DMS114 treated with DMSO at 0.1 percent for 48 hours (cell line): ENCODE results near the gene DRD2.

Experiments
- DNase-seq: peaks from one replicate; lab custom pipeline; 2025; ENCODE audit not compliant: unreplicated experiment; lab: John Stamatoyannopoulos, UW

DRD2 gene

DNA sequence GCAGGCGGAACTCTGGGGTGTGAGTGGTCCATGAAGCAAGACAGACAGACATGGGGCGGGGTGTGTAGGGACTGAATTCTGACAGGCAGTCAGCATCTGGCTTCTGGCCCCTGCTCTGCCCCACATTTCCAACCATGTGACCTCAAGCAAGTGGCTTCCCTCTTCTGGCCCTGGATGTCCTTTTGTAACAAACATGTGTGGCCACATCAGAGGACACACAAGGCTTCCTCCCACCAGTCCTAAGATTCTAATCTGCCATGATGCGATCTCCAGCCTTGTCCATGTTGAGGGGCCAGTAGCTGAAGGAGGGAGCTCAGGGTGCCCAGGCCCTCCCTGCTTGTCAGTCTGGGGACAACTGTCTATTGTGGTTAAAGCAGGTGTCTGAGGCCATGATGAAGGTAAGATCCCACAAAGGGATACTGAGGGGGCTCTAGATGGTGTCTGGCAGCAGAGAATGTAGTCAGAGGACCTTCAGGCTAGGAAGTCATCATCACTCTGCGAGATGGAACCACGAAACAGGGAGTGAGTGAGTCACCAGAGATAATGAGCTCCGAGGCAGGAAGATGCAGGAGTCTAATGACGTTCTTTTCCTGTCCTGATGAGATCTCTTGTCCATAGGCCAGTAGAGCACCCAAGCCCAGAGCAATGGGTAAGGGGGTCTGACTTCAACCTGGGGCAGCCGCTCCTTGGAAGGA, 27.4 kb downstream of the DRD2 start:
- no peak for DNase-seq

DNA sequence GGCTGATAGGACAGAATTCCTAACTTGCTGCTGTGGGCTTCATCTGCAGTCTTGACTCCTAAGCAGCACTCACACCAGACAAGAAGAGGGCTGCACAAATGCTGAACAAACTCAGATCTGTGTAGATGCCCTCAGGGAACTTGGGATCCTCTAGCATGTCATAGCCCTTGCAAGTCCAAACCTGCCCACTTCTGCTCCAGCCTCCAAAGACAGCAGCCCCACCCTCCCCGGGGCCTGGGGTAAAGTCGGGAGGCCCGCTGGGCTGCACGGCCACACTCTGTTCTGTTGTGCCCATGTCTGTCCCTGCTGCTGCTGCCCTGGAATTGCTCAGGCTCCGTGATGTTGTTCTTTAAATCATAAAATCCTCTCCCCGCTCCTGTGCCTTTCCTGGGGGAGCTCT, 28.3 kb downstream of the DRD2 start:
- no peak for DNase-seq

DNA sequence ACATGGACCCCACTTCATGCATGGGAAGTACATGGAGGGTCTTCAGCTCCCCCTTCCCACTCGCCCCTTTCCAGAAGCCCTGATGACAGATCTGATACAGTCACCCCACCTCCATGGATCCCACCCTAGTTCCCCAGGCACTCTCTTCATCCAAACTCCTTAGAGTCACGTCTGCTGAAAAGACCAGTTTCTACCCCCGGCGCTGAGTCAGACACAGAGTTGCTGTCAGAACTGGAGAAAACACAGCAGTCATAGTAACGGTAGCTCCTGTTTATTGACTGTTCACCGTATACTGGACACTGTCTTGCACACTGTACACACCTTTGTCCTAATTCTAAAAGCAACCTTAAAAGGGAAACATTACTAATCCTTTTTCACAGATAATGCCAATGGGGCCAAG, 29.1 kb downstream of the DRD2 start:
- DNase-seq, result no peak

DNA sequence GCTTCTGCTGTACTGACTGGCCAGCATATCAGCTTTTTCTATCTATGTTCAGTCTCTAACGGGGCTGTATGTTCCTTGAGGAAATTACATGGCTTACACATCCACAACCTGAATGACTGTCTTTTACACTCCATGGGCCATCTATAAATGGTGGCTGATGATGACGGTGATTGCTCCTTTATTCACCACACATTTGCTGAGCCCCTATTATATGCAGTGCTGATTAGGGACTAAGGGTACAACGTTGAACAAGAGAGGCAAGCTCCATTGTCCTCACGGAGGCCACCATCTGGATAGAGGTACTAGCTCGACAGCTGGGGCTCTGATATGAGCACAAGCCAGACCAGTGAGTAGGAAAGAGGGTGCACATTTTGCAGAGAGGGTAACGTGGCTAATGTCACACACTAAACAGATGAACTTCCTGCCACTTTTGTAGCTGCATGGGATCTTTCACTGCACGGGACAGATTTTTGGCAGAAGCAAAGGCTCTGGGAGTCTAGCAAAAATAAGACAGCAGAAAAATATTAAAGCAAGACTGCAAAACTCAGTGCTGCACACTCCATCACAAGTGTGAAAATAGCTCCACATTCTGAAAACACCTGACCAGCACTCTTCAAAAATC, 30.6 kb downstream of the DRD2 start:
- no peak for DNase-seq

DNA sequence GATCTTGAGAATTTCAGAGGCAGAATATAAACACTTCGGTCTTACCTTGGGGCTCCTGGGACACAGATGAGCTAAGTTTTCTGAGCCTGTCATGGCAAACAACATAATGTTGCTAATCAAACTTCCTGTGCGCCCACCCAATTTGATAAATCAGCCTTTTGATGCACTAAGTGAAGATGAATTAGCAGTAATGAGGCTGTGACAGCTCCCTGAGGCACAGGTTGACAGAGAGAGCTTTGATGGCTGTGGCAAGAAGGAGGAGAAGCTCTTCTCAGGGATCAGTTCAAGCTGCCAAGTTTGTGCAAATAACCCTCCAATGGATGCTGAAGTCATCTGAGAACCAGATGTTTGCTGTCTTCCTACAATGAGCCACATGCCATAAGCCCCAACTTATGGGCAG, 34.4 kb downstream of the DRD2 start:
- no peak for DNase-seq

DNA sequence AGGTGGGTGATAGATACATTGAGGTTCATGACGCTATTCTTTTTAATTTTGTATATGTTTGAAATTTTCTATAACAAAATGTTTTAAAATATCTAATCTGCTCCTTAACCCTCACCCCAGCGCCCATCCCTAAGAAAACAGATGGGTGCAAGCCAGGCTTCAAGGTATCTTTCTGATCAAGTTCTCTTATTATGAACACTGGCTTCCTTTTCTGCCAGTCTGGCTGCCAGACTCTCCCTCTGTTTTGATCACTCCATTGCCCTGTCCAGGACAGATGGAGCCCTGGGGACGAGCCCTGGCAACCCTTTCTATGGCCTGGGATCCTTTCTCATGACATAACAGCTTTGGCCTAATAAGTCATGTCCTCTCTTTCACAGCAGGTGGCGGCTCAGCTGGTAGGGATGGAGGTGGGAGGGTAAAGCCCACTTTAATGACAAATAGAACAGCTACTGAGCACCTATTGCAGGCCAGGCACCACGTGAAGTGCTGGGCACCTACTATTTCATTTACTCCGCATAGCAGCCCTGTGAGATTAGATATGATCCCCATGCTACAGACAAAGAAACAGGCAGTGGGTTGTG, 38.4 kb downstream of the DRD2 start:
- DNase-seq, result no peak

DNA sequence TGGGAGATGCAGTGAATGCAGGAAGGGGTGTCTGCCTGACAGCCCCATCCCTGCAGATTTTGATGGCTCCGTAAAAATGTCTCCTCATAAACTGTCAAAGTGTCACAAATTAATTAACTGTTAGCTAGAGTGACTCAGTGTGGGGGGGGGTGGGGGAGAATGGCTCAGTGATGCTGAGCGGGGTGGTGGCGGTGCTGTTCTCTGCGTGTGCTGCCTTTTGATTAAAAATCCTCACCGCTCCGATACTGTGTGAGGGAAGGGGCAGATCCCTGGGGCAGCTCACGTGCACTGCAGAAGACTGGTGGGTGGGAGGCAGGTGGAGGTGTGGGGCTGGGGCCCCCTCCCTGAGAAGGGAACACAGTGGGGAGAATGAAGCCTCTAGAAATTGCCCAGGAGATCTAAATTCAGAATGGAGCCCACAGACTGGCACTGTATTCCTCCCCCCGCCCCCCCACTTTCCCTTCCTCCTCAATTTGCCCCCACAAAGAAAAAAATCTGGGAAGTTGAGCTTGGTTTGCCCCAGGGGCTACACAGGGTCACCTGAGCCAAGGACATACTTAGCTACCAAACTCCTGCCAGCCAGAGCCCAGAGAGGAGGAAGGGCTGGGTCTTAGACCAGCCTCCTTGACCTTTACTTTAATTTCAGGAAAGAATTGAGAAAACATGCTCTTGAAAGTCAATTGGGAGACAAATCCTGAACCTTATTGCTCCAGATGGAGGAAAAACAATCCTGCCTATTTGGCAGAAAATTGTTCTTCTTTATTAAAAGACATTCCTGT, 39.8 kb downstream of the DRD2 start:
- DNase-seq, result no peak

DNA sequence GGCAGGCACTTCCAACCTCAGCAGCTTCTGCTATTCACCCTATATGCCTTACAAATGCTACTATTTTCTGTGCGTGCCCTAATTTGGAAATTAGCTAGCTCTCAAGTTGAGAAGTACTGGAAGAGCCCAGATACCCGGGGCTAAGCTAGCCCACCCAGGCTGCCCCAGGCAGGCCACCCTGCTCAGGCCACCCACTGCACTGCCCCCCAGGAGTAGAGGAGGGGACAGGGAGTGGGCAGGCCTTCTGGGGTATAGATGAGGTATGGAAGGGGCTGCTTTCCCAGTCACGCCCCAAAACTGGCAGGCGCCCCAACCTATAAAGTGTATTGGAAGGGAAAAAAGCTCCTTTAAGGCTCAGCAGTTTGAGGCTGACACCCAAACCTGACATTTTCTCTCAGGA, 43.5 kb downstream of the DRD2 start:
- DNase-seq, result no peak

DNA sequence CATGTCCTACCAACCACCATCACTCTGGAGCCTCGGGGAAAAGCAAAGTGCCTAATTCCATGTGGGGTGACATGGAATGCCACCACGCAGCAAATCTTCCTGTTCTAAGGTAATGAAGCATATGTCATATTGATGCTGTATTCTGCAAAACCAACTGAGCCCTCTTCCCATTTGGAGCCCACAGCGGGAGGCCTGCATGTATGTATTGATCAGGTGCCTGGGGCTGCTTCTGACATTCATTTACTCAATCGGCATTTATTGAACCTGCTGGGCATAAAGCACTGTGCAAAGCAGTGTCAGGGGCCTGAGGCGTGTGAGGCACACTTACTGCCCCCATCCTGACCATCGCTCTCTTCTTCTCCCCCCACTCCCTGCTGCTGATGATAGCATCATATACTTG, 48.5 kb downstream of the DRD2 start:
- DNase-seq, result no peak

DNA sequence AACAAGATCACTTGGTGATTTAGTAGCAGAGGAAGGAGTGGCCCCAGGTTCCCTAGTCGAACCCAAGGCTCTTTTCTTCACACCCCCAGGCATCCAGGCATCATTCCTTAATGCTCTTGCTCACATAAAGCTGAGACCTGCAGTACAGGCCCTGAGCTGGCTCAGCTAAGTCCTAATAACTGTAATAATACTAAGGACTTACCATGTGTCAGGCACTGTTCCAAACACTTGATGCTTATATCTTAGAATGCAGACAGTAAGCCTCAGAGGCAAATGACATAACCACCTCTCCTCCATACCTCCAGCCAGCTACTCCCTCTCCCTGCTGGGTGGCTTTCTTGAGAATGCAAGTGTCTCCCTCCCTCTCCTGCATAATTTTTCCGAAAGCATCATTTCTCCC, 54.4 kb downstream of the DRD2 start:
- DNase-seq, result no peak

DNA sequence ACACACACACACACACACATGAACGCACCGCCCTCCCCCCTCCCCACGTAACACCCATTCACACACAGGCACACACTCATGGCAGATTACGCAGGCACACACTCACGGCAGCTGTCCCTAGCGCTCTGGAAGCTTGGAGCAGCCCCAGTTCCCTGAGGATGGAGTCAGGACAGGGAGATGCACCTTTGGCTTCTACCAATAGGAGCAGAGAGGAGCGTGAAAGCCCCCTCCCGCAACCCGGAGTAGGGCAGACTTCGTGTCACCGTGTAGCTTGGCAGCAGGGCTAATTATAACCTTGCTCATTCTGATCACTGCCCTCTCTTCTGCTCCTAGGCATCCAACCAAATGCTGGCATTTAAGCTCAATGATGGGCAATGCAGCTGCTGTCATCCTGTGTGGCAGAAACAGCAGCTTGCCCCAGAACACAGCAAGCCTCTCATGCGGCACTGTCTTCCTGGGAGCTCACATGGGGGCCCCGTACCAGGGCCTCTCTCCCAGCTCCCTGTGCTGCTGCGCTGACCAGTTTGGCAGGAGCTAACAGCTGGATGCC, 55.7 kb downstream of the DRD2 start:
- no peak for DNase-seq

DNA sequence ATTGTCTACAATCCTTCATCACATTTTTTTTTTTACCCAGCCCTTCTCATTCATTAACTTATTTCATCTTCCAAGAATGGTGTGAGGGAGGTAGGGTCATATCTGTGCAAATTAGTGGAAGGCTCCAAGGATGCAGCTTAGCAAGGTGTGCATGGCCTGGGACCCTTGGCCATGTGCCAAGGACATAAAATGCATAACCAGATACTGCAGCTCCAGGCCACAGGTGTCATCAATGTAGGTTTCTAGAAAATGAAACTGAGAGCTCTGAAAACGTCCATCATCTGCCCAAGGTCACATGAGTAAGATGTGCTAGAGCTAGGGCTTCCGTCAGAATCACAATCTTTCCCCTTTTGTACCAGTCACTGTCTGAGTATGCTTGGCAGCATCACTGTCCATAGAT, 57.8 kb downstream of the DRD2 start:
- DNase-seq, result no peak

DNA sequence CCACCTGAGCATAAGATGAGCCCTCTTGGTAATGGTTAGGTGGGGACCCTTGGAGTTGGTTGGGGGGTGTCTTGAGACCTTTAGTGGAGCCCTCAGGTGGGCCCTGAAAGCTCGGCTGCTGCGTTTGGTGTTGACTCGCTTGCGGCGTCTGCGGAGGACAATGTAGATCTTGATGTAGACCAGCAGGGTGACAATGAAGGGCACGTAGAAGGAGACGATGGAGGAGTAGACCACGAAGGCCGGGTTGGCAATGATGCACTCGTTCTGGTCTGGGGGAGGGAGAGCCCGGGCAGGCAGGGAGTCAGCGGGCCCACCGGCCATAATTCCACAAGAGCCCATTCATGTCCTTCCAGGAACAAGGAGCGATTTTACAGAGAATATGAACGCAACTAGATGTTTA, 59.9 kb downstream of the DRD2 start:
- no peak for DNase-seq

DNA sequence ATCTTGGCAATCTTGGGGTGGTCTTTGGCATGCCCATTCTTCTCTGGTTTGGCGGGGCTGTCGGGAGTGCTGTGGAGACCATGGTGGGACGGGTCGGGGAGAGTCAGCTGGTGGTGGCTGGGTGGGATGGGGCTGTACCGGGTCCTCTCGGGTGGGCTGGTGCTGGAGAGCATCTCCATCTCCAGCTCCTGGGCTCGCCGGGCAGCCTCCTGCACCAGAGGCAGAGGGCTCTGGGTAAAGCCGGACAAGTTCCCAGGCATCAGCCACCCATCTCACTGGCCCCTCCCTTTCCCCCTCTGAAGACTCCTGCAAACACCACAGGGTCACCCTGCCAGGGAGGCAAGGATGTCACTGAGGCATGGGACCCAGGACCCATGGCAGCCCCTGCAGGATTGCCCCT, 62.5 kb downstream of the DRD2 start:
- DNase-seq, result no peak

DNA sequence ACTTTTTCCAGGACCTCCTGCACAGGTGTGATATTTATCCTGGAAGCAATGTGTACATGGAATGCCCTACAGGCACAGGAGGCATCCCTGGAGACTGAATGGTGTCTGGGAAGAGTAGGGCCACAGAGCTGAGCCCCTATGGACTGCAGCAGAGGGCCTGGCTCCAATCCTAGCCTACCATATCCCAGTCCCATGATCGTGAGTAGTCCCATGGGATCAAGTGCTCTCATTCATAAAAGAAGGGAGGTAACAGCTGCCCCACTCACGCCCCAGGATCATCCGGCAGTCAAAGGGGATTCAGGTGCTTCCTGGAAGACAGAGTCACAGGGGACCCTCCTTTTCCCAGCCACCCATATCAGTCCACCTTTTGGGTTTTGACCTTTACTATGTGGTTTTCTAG, 63.7 kb downstream of the DRD2 start:
- no peak for DNase-seq

DNA sequence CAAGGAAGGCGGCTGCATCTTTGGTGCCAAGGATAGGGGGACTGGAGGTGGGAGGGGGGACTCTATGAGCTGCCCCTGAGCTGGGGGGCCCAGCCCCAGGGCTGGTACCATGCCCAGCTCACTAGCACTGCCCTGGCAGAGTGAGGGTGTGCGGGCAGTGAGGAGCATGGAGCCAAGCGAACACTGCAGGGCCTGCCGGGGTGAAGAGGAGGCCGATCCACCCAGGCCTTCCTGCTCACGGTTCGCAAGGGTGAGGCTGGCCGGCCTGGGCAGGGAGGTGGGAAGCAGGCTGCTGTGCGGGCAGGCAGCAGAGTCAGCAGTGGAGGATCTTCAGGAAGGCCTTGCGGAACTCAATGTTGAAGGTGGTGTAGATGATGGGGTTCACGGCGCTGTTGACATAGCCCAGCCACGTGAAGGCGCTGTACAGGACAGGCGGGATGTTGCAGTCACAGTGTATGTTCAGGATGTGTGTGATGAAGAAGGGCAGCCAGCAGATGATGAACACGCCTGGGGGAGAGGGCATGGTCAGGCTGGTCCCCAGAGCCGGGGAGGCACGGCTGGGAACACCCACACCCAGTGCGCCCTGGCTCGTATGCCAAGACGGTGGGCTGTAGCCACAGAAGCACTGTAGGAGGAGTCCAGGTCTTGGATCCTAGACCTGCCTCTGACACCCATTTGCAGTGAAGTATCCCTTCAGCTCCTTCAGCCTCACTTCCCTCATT, 64.6 kb downstream of the DRD2 start:
- no peak for DNase-seq

DNA sequence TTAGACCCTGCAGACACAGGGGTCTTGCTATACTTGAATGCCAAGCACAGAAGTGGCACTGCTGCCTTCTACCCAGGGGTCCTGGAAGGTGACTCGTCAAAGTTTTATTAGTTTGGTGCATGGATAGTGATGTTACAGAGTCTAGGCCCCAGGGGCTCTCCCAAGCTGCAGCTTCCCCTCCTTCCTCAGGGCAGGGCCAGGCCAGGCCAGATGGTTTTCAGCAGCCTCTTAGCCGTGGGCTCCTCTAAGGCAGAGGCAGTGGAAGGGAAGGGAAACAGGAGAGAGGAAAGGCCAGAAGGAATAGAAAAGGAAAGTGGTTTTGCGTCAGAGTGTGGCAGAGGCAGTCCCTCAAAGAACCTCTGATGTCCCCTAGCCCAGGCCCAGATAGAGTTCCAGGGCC, 65.7 kb downstream of the DRD2 start:
- DNase-seq, result no peak

DNA sequence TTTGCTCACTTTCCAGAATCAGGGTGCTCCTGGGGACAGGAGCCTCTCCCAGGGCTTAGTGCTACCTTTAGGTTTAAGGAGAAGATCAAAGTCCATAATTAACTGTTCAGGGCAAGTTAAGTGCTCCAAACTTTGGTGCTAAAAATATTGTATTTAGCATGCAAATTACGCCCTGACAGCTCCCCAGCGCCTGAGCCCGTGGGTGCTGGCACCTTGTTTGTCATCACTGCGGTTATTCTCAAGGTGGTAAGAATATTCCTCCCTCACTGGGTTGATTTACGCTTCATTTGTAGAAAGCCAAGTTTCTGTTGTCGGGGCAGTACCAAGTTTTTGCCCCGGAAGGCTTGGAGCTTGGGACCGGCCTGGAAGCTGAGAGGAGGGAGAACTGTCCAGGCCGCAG, 66.3 kb downstream of the DRD2 start:
- no peak for DNase-seq

DNA sequence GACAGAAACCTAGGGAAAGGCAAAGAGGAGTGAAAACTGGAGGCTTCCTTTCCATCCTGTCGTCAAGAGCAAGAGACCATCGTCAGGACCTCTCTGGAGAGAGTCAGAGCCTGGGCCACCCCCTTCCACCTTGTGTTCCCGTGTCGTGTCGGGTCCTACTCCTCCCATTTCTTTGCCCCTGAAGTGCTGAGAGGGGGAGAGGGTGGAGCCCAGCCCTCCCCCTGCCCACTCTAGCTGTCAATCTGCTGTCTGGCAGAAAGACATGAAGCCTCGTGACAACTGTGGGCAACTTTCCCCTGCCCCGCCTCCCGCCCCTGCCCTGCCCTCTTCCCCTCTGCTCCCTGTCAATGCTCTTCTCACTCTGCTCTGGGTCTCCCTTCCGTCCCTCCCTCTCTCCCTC, 67.0 kb downstream of the DRD2 start:
- DNase-seq, result no peak

DNA sequence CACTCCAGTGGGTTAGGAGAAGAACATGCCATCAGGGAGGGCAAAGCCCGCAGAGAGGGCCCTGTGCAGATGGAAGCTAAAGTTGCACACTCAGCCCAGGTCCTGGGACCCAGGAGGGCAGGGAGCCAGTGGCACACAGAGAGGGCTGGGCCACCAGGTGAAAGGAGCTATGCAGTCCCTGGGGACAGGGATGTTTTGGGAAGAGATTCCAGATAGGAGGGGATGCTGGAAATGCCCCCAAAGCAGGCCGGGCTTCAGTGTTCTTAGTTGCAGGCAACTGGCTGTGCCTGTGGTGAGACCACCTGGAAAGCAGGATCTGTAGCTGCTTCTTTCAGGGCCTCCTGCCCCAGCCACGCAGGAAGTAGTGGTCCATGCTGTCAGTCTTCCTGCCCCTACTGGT, 68.0 kb downstream of the DRD2 start:
- no peak for DNase-seq
